HG03175 (cell line): ENCODE results near the gene RARS1.

Experiments
- ATAC-seq: cut with Tn5 transposase; IDR thresholded peaks from one replicate; pipeline ENCODE4 v1.9.1; 2021; ENCODE audit warnings: mild to moderate bottlenecking, moderate library complexity; ENCODE audit not compliant: unreplicated experiment

RARS1 gene

GRCh38 chr5:168553377-168554130, 67.3 kb downstream of the RARS1 start:
- ATAC-seq = no peak

- no peak for ATAC-seq
Measured at GRCh38 chr5:168557389-168557788, 71.1 kb downstream of the RARS1 start.

GRCh38 chr5:168562279-168562678, 76.0 kb downstream of the RARS1 start:
- no peak for ATAC-seq

GRCh38 chr5:168563959-168564358, 77.7 kb downstream of the RARS1 start:
- no peak for ATAC-seq

GRCh38 chr5:168568738-168569137, 82.5 kb downstream of the RARS1 start:
- ATAC-seq = no peak
